ENCODE measurements around the gene C19orf81.
A peak's percentile ranks its signal among the peaks of the same experiment; 100 is the strongest.

The C19orf81 gene

DNA sequence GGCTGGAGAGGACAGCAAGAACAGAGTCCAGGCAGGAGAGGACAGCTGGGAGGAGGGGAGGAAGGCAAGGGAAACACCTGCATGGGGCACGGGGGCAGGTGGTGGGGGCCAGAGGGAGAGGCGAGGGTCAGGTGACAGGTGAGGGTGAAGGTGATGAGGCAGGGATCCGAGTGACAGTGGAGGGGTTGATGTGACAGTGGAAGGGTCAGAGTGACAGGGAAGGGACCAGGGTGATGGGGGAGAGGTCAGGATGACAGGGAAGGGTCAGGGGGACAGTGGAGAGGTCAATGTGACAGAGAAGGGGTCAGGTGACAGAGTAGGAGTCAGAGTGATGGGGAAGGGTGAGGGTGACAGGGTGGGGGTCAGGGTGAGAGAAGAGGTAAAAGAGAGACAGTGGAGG lies 29.1 kb downstream of the C19orf81 start:
- ATAC-seq (no peak), DNase-seq (ENCODE audit: low spot score in 2 of 2) (no peak)
- peaks cover 13% of the 10 kb centered on the region for H3K4me1 Mint-ChIP-seq
- no peaks in the 10 kb centered on the region for H3K36me3 Mint-ChIP-seq
- H3K9me3 Mint-ChIP-seq: peaks cover 2% of the 10 kb centered on the region
- H3K27ac Mint-ChIP-seq: no peak overlapping the region
- H3K4me3 Mint-ChIP-seq: no peak overlapping the region

DNA sequence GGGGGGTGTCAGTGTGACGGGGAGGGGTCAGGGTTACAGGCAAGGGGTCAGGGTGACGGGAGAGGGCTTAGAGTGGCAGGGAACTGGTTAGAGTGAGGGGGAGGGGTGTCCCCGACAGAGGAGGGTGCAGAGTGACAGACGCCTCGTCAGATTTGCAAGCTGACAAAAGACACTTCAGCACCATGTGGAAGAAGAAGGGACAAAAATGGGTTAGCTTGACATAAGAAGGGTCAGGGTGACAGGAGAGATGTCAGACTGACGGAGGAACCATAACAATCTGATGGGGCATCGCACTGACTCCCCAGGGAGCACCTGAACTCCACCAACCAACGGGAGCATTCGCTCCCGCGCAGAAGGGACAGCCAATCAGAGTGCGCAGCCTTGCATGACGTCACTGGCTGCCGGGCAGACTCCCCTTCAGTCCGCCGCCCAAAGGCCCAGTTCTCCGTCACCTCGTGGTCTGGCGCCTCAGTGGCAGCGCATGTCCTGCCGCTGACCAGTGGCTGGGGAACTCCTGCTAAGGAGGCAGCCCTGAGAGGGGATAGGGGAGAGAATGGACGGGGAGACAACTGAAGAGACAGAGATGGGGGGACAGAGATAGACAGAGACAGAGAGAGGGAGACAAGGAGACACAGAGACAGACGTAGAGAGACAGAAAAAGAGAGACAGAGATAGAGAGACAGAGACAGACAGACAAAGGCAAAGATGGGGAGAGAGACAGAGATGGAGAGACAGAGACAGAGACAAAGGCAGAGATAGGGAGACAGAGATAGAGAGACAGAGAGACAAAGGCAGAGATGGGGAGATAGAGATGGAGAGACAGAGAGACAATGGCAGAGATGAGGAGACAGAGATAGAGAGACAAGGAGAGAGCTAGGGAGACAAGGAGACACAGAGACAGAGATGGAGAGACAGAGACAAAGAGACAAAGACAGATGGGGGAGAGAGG lies 30.2 kb downstream of the C19orf81 start:
- DNase-seq (ENCODE audit: low spot score in 2 of 2) (peak; percentile 68 to 93), ATAC-seq (peak; percentile 94)
- Mint-ChIP-seq H3K4me3 (no peak overlapping the region), H3K27ac (peak overlapping the region; percentile 6), H3K36me3 (no peaks in the 10 kb centered on the region), H3K4me1 (peaks cover 13% of the 10 kb centered on the region), H3K9me3 (peaks cover 2% of the 10 kb centered on the region)

DNA sequence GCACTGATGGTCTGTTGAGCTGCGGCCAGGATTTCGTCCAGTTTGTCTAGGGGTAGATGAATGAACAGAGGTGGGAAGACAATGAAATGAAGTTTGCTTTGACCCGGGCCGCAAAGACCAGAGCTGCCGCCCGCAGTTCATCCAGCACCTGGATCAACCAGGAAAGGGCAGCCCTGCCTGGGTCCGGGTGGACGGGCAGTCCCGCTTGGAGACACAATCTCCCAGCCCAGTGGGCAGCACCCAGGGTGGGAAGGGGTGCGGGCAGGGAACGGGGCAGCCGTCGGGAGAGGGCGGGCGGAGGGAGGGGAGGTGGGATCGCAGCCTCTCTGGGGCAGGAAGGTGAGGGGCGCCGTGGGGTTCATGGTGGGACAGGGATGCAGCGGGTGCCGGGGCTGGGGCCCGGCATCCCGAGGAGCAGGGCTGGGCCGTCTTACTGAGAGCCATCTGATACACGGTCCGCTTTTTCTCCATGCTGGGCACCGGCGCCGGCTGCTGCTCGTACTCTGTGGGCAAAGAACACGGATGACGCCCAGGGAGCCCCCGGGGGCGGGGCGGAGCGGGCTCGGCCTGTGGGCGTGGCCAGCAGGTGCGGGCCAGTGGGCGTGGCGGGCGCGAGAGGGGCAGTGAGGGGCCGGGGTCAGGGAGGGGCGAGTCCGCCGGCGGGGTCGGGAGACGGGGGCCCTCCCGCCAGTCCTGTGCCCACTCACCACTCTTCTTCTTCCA lies 37.2 kb downstream of the C19orf81 start:
- H3K36me3 Mint-ChIP-seq: no peaks in the 10 kb centered on the region
- no peaks in the 10 kb centered on the region for H3K4me1 Mint-ChIP-seq
- no peak for ATAC-seq
- no peak overlapping the region for H3K27ac Mint-ChIP-seq
- DNase-seq (ENCODE audit: low spot score in 2 of 2): no peak
- H3K4me3 Mint-ChIP-seq: no peak overlapping the region
- no peaks in the 10 kb centered on the region for H3K9me3 Mint-ChIP-seq

DNA sequence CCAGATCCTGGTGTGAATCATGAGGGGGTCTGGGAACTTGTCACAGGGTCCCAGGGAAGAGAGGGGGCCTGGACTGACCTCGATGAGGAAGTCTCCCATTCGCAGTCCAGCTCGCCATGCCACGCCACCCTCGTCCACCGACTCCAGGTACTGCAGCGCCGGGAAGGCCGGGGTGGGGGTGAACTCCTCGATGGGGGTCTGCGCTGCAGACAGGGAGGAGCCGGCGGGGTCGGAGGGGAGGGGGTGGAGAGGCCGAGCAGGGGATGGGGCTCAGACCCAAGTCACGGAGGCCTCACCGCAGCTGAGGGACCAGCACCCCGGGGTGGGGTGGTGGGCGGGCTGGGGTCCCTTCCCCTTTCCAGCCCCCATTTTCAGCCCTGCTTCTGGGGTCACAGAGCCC lies 39.5 kb downstream of the C19orf81 start:
- H3K27ac Mint-ChIP-seq: no peak overlapping the region
- H3K9me3 Mint-ChIP-seq: no peaks in the 10 kb centered on the region
- no peaks in the 10 kb centered on the region for H3K36me3 Mint-ChIP-seq
- no peaks in the 10 kb centered on the region for H3K4me1 Mint-ChIP-seq
- no peak for ATAC-seq
- no peak for DNase-seq (ENCODE audit: low spot score in 2 of 2)
- H3K4me3 Mint-ChIP-seq: no peak overlapping the region

DNA sequence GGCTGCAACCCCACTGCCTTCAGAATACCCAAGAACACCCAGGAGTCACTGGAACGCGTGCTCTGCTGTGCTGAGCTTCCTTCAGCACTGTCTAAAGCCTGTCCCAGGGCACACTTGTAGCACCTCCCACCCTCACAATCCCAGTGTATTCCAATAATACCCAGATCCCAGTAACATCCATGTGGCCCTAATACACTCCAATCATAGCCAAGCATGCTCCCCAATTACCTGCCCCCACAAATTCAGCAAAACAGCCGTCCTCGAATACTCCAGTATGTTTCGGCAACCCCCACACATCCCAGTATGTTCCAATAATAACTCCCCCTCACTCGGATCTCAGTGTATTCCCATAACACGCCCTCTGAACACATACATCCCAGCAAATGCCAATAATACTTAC lies 41.2 kb downstream of the C19orf81 start:
- Mint-ChIP-seq H3K4me3 (no peak overlapping the region), H3K4me1 (no peaks in the 10 kb centered on the region), H3K9me3 (no peaks in the 10 kb centered on the region), H3K36me3 (no peaks in the 10 kb centered on the region), H3K27ac (no peak overlapping the region)
- DNase-seq (ENCODE audit: low spot score in 2 of 2): no peak
- ATAC-seq: no peak

DNA sequence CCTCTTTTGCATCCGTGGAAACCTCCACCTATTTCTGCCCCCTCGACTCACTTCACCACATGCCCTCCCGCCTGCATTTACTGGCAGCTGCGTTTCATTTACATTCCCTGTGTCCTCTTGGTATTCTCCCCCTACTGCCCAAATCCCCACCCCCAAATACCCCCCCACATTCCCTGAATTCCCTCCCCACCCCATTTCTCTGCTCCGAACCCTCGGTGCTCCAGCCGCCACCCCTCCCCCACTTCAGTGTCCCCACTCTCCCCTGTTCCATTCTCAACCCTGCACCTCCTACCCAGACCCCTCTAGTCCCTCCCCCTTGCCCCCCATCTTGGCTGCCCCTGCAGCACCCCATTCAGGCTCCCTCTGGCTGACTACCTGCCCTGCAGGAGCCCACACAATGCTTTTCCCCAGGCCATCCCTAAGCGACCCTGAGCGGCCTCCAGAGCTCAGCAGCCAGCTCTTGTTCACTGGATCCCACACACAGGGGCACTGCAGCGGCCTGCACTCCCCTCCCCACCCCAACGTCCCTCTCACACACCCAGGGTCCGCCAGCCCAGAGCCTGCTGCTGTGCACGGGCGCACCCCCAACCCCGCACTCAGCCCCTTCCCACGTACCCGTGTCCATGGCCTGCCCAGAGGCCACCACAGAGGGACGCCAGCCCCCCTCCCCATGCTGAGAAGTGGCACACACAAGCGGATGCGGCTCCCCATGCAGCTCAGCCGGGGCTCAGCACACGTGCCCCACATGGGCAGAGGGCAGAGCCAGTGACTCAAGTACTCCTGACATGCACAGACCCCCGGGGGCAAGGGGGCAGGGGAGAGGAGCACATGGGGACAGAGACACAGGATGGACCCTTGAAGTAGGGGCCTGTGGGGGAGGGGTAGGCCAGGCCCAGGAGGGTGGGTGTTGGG lies 44.1 kb downstream of the C19orf81 start:
- Mint-ChIP-seq H3K27ac (no peak overlapping the region), H3K4me3 (no peak overlapping the region), H3K36me3 (no peaks in the 10 kb centered on the region)

DNA sequence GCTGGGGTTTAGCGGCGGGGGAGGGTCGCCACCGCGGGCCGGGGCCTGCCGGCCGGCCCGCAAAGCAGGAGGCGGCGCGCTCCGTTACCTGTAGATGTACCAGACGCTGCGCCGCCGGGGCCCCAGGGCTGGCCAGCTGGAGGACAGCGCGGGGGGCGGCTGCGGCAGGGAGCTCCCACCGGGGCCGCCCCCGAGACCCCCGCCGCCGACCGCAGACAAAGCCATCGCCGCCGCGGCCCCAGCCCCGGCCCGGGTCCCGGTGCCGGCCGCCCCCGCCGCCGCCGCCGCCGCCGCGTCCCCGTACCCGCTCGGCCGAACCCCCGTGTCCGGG lies 45.5 kb downstream of the C19orf81 start:
- Mint-ChIP-seq H3K36me3 (no peaks in the 10 kb centered on the region), H3K27ac (no peak overlapping the region), H3K4me1 (no peaks in the 10 kb centered on the region), H3K4me3 (no peak overlapping the region), H3K9me3 (no peaks in the 10 kb centered on the region)
- DNase-seq (ENCODE audit: low spot score in 2 of 2): no peak
- no peak for ATAC-seq

More for the DNA sequence above, 44.1 kb downstream of the C19orf81 start:
- Mint-ChIP-seq H3K9me3 (no peaks in the 10 kb centered on the region), H3K4me1 (no peaks in the 10 kb centered on the region)
- no peak for ATAC-seq
- DNase-seq (ENCODE audit: low spot score in 2 of 2): no peak

DNA sequence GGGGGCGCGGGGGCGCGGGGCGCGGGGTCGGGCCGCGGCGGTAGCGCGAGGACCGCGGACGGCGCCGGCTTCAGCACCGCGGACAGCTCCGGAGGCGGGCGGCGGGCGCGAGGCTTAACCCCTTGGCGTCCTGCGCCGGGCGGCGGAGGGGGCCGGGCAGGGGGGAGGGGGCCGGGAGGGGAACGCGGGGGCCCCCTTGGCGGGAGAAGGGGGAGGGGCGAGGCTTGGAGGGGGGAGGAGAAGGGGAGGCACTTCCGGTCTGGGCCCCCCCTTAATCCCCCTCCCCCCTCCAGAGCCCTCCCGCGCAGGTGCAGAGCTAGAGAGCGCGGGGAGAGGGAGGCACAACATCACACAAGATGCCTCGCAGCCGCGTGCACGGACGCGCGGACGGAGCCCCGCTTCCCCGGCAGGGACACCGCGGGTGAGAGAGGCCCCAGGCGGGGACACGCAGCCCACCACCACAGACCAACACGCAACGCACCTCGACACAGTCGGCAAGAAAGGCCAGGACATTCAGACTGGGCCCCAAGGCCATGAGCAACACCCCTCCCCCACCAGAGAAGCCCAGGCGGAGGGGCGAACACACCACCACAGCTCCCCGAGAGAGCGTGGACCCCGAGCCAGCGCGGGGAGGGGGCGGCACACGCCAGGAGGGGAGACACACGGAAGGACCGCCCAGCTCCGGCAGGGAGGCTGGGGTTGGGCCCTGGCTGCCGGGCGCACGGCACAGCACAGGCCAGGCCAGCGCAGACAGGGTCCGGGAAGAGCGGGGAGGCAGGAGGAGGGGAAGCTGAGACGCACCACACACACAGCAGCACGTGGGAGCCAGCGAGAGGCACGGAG lies 46.2 kb downstream of the C19orf81 start:
- DNase-seq (ENCODE audit: low spot score in 2 of 2): no peak
- ATAC-seq: no peak
- no peaks in the 10 kb centered on the region for H3K36me3 Mint-ChIP-seq
- no peak overlapping the region for H3K27ac Mint-ChIP-seq
- H3K4me1 Mint-ChIP-seq: no peaks in the 10 kb centered on the region
- no peaks in the 10 kb centered on the region for H3K9me3 Mint-ChIP-seq
- H3K4me3 Mint-ChIP-seq: no peak overlapping the region

DNA sequence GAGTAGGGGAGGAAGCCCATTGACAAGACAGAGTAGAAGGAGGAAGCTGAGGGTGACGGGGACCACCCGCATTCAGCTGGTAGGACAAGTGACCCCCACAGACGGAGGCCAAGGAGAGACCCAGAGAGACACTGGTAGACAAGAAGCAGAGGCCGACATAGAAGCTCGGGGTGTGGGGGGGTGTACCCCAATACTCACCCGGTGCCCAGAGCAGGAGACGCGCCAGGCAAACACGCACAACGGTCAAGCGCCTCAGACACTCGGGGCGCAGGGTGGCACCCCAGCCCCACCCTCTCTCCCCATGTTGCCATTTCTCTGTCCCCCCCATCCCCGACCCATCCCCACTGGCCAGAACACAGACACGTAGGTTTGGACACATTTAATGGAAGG lies 46.8 kb downstream of the C19orf81 start:
- Mint-ChIP-seq H3K36me3 (no peaks in the 10 kb centered on the region), H3K27ac (no peak overlapping the region), H3K4me1 (no peaks in the 10 kb centered on the region), H3K4me3 (no peak overlapping the region), H3K9me3 (no peaks in the 10 kb centered on the region)
- DNase-seq (ENCODE audit: low spot score in 2 of 2) (no peak), ATAC-seq (no peak)

DNA sequence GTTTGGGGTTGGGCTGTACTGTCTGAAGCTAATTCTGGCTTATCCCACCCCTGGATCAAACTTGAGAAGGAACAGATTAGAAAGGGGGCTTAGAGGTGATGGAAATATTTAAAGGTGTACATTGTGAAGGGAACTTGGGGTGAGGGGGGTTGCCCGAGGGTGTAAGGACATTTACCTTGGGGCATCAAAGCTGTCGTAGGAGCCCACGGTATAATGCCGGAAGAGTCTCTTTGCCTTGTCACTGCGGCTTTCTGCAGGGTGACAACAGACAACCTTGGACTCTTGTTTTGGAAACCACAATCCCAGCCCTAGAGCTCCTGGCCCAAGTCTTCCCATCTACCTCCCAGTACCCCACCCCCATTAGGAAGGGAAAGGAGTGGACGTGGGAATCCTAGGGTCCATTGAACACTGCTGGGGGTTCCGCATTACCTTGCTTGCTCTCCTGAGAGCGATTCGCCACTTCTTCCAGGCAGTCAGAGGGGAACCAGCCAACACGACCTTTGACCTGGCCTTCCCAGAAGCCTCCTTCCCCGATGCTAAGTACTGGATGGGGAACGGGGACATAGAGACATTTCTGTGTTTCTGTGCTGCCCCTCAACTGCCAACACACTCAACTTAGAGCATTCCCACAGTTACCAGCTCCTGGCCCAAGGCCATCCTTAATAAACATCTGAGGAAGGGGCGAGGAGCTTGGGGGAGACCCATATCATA lies 48.3 kb downstream of the C19orf81 start:
- Mint-ChIP-seq H3K4me1 (no peaks in the 10 kb centered on the region), H3K27ac (no peak overlapping the region), H3K4me3 (no peak overlapping the region), H3K36me3 (no peaks in the 10 kb centered on the region), H3K9me3 (no peaks in the 10 kb centered on the region)
- no peak for ATAC-seq
- no peak for DNase-seq (ENCODE audit: low spot score in 2 of 2)

DNA sequence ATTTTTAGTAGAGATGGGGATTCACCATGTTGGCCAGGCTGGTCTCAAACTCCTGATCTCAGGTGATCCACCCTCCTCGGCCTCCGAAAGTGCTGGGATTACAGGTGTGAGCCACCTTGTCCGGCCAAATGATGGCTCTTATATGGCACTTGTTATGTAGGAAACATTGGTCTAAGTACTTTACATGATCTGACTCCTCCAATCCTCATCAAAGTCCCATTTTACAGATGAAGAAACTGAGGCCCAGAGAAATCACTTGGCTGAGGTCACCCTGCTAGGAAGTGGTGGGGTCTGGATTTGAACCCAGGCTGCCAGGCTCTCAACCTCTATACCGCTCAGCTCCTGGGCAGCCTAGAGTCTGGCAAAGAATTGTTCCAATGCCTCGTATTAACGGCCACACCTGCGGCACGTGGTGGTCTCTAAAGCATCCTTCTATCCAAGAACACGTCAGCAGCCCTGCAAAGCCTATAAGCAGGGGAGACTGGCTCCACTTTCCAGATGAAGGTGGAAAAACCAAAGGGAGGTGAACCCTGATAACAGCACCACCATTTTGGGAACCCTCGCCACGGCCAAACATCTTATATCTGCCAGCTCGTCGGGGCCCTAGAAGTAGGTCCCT lies 52.2 kb downstream of the C19orf81 start:
- no peaks in the 10 kb centered on the region for H3K36me3 Mint-ChIP-seq
- no peak overlapping the region for H3K27ac Mint-ChIP-seq
- no peak overlapping the region for H3K4me3 Mint-ChIP-seq
- ATAC-seq (no peak), DNase-seq (ENCODE audit: low spot score in 2 of 2) (no peak)
- peaks cover 4% of the 10 kb centered on the region for H3K4me1 Mint-ChIP-seq
- H3K9me3 Mint-ChIP-seq: no peaks in the 10 kb centered on the region

DNA sequence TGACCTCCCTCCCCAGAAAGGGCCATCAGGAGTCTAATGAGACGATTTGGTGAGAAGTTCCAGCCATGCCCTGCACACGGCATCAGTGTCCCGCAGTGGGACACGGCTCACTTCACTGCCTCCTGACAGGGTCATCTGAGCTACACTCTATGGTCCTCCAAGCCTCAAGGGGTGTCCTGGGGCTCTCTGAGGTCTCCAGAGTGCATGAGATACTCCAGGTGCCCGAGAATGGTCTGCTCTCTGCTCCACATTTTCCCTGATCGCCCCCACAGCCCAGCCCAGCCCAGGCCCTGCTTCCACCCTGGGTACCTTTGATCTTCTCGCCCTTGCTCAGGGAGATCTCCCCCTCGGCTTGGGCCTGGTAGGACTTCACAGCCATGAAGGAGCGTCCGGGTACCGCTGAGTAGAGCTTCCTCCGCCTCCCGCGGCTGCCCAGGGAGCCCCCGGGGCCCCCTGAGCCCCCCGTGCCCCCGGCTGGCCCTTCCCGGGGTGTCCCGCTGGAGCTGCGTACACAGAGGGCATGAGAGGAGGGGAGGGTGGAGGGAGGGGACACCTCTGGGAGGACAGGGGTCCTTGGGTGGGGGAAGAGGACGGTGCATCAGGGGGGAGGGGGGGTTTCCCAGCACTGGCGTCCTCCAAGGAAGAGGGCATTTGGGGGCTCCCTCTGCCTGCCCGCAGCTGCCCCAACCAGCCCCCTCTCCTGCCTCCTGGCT lies 53.1 kb downstream of the C19orf81 start:
- peaks cover 4% of the 10 kb centered on the region for H3K4me1 Mint-ChIP-seq

More for the DNA sequence above, 53.1 kb downstream of the C19orf81 start:
- DNase-seq (ENCODE audit: low spot score in 2 of 2) (no peak), ATAC-seq (no peak)
- Mint-ChIP-seq H3K27ac (no peak overlapping the region), H3K36me3 (no peaks in the 10 kb centered on the region), H3K9me3 (no peaks in the 10 kb centered on the region), H3K4me3 (no peak overlapping the region)

Measured in stimulated activated effector memory CD8-positive, alpha-beta T cell treated with anti-CD3 and anti-CD28 coated beads, Interleukin-12 subunit alpha, Interleukin-12 subunit beta, amount 100 ng/mL, for 72 hours (primary cell).